Gastrocnemius medialis (tissue), 4 donors: ENCODE data around the gene HEPN1.

Experiments
- POLR2A ChIP-seq, 2 donors: fragments of 450-650 bp; IDR thresholded peaks; one replicate each; pipeline ENCODE4 v1.6.1; 2017; ENCODE audit warnings: antibody characterized with exemption in 2 of 2, mild to moderate bottlenecking in 2 of 2, moderate library complexity in 2 of 2
- TF ChIP-seq, protein P1 (sequence below), 5 experiments: fragments of 450-650 bp in 3 of 5; fragments of 200-600 bp in 2 of 5; sonication (generic) in 2 of 5; IDR thresholded peaks in 4 of 5; conservative IDR thresholded peaks in 1 of 5; 1 replicate in 4 of 5; 2 replicates in 1 of 5; pipeline ENCODE4 v1.5.1; 2016 to 2019; ENCODE audit warnings: antibody characterized with exemption in 5 of 5, mild to moderate bottlenecking in 3 of 5, moderate library complexity in 3 of 5

DNA sequence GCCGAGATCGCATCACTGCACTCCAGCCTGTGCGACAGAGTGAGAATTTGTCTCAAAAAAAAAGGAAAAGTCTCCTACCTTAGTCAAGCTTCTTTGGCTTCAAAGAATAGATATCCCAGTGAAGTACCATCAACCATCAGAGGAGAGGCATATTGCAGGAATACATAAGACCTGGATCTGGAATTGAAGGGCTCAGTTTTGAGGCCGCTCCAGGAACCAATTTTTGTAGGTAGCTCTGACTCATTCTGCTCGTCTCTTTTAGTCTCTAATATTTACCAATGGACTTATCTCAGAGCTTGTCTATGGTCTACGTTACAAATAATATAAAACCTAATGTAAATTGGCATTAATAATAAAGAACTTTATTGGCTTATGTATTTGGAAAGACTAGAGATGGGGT lies 26.8 kb downstream of the HEPN1 start:
- TF ChIP-seq, protein P1, sequence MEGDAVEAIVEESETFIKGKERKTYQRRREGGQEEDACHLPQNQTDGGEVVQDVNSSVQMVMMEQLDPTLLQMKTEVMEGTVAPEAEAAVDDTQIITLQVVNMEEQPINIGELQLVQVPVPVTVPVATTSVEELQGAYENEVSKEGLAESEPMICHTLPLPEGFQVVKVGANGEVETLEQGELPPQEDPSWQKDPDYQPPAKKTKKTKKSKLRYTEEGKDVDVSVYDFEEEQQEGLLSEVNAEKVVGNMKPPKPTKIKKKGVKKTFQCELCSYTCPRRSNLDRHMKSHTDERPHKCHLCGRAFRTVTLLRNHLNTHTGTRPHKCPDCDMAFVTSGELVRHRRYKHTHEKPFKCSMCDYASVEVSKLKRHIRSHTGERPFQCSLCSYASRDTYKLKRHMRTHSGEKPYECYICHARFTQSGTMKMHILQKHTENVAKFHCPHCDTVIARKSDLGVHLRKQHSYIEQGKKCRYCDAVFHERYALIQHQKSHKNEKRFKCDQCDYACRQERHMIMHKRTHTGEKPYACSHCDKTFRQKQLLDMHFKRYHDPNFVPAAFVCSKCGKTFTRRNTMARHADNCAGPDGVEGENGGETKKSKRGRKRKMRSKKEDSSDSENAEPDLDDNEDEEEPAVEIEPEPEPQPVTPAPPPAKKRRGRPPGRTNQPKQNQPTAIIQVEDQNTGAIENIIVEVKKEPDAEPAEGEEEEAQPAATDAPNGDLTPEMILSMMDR (IDR thresholded peaks at IDR 0.05 in 4 of 5, conservative IDR thresholded peaks at IDR 0.05 in 1 of 5): no peak
- no peak for TF ChIP-seq POLR2A (IDR thresholded peaks at IDR 0.05)
